HEK293T (cell line): ENCODE data around the gene BACH2.

ENCODE experiments used
- BHLHE40 ChIP-seq: fragments of 450-650 bp; IDR thresholded peaks from 2 replicates; pipeline ENCODE4 v1.6.1; 2016; ENCODE audit warnings: mild to moderate bottlenecking, moderate library complexity, borderline replicate concordance
- FOXK2 ChIP-seq: fragments of 450-650 bp; IDR thresholded peaks from 2 replicates; pipeline ENCODE4 v1.6.1; 2016; ENCODE audit warnings: mild to moderate bottlenecking
- FOXM1 ChIP-seq: fragments of 450-650 bp; IDR thresholded peaks from 2 replicates; pipeline ENCODE4 v1.6.1; 2017; ENCODE audit warnings: mild to moderate bottlenecking, borderline replicate concordance
- SP1 ChIP-seq: fragments of 450-650 bp; IDR thresholded peaks from 2 replicates; pipeline ENCODE4 v1.6.1; 2017
- TARDBP ChIP-seq: fragments of 450-650 bp; IDR thresholded peaks from 2 replicates; pipeline ENCODE4 v1.6.1; 2016
- ZNF384 ChIP-seq: fragments of 450-650 bp; IDR thresholded peaks from 2 replicates; pipeline ENCODE4 v1.6.1; 2016

GRCh38 chr6:89917216-89917615 is 379.4 kb downstream of the BACH2 start:
- TF ChIP-seq FOXM1 (no peak), ZNF384 (no peak), BHLHE40 (no peak), SP1 (no peak), TARDBP (no peak), FOXK2 (no peak)
